BLaER1 treated with 17β-estradiol and CSF1 and Interleukin-3, amounts not matched to agents 10 nM and 100 nM (cell line): Measurements from ENCODE around the gene UBE2Q2.
"Not testable (repeated sequence)": the region's sequence is repeated elsewhere in the genome, so short reads cannot be mapped to it uniquely, and the experiment has no call there.

ENCODE experiments used
- H3K27ac ChIP-seq, 11 experiments: shearing (Covaris generic); formaldehyde crosslinking; 2 replicates each; pipeline ENCODE4 v1.8.1; 2022
- H3K27me3 ChIP-seq, 11 experiments: shearing (Covaris generic); formaldehyde crosslinking; 2 replicates each; pipeline ENCODE4 v1.8.1; 2022
- H3K36me3 ChIP-seq, 11 experiments: shearing (Covaris generic); formaldehyde crosslinking; 2 replicates each; pipeline ENCODE4 v1.8.1; 2022
- H3K4me1 ChIP-seq, 10 experiments: shearing (Covaris generic); formaldehyde crosslinking; 2 replicates each; pipeline ENCODE4 v1.8.1; 2022
- H3K4me2 ChIP-seq, 11 experiments: shearing (Covaris generic); formaldehyde crosslinking; 2 replicates each; pipeline ENCODE4 v1.8.1; 2022
- H3K4me3 ChIP-seq, 10 experiments: shearing (Covaris generic); formaldehyde crosslinking; 2 replicates each; pipeline ENCODE4 v1.8.1; 2022
- H3K9ac ChIP-seq, 11 experiments: shearing (Covaris generic); formaldehyde crosslinking; 2 replicates each; pipeline ENCODE4 v1.8.1; 2022
- H3K9me3 ChIP-seq, 11 experiments: shearing (Covaris generic); formaldehyde crosslinking; replicated peaks in 1 of 11; 2 replicates each; pipeline ENCODE4 v1.8.1; 2022
- H4K20me1 ChIP-seq, 11 experiments: shearing (Covaris generic); formaldehyde crosslinking; 2 replicates each; pipeline ENCODE4 v1.8.1; 2022
- Cebpa-rat ChIP-seq, 11 experiments: shearing (Covaris generic); IDR thresholded peaks; 2 replicates each; pipeline ENCODE4 v1.8.1; 2022

Gene UBE2Q2

DNA sequence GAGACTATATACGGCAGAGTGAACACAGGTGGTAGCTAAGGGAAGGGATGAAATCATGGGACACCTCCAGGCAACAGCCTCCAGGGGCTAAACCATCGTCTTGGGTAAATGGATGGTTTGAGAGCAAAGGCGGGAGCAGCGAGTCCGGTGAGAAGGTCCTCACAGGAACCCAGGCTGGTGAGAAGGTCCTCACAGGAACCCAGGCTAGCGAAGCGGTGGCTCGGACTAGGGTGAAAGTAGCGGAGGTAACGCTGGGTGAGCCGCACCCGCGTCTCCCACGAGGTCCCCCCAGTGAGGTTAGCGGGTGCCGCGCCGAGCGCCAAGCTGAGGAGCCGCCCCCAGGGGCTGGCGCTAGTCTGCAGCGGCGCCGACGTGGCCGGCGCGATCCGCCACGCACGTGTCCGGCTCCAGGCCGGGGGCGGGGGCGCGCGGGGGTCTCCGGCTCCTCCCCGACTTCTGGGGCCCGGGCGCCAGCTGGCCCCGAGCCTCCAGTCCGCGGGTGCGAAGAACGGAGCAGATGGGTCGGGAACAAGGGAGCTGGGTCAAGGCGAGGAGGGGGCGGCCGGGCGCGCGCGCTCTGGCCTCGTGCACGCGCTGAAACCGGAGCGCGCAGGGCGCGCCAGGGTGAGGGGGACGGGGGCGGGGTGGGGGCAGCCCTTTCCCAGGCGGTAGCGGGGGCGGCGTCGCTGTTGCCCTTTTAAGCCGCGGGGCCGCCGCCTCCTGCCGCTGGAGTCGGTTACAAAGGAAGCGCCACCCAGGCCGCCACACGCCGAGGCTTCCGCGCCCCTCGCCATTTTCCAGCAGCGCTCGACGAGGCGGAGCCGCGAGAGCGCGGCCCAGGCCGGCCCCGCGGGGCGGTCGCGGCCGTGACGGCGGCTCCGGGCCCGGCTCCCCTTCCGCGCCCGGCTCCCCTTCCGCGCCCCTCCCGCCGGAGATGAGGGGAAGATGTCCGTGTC lies at the start of gene UBE2Q2:
UBE2Q2 (plus strand) TSS at position 726 of the 956 bp plus-strand sequence; CDS start at position 946, 220 bp downstream.
- Histone ChIP-seq H3K9ac (peak within 1 kb of the TSS; percentile 91 to 98 (median 98)), H3K4me3 (peak within 1 kb of the TSS; percentile 72 to 98 (median 94)), H3K27me3 (no peaks in the 10 kb centered on the region), H3K27ac (peak within 1 kb of the TSS; percentile 86 to 98 (median 97)), H3K36me3 (peaks cover 0 to 22% (median 5%) of the 10 kb centered on the region in 11 experiments; a peak in 11 of 22 replicates), H3K9me3 (no peaks in the 10 kb centered on the region), H4K20me1 (peaks cover 13 to 45% (median 39%) of the 10 kb centered on the region in 11 experiments; a peak in 21 of 22 replicates), H3K4me2 (peak within 1 kb of the TSS; percentile 87 to 99 (median 96)), H3K4me1 (peaks cover 34 to 45% (median 37%) of the 10 kb centered on the region in 10 experiments)
- TF ChIP-seq Cebpa-rat (IDR thresholded peaks at IDR 0.05): no peak

DNA sequence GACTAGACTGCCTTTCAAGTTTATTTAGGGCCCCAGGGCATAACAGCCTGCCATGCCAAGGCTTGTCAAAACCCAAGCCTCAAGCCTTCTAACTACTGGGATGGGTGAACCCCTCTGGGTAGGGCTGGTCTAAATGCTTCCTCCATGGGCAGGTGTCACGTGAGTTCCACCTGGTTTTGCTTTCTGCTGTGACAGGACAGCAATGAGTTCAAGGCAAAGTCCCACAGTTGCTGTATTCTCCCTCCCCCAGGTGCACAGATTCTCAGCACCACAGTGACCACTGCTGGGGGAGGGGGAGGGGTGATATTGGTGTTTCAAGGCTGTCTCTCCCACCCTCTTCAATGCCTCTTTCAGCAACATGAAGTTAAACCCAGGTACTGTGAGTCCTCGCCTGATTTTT lies 46.9 kb upstream of the UBE2Q2 start:
- Histone ChIP-seq H3K9ac (no peak overlapping the region), H3K36me3 (no peaks in the 10 kb centered on the region), H3K4me3 (no peak overlapping the region), H3K4me1 (peaks cover 0 to 2% (median 0%) of the 10 kb centered on the region in 10 experiments; a peak in 2 of 20 replicates), H3K4me2 (no peak overlapping the region), H3K27ac (no peak overlapping the region), H4K20me1 (no peaks in the 10 kb centered on the region), H3K27me3 (no peaks in the 10 kb centered on the region), H3K9me3 (no peaks in the 10 kb centered on the region)
- no peak for TF ChIP-seq Cebpa-rat (IDR thresholded peaks at IDR 0.05)

- H3K4me2 ChIP-seq, H4K20me1 ChIP-seq, H3K9me3 ChIP-seq, H3K27me3 ChIP-seq, H3K27ac ChIP-seq, H3K4me1 ChIP-seq, H3K4me3 ChIP-seq, H3K36me3 ChIP-seq, H3K9ac ChIP-seq: not testable (repeated sequence)
These were observed 46.1 kb upstream of the UBE2Q2 start for GRCh38 chr15:75797146-75797545.

GRCh38 chr15:75799190-75799589 lies 44.1 kb upstream of the UBE2Q2 start:
- Histone ChIP-seq H3K4me2 (no peak overlapping the region), H3K9ac (no peak overlapping the region), H3K9me3 (no peaks in the 10 kb centered on the region), H3K4me3 (no peak overlapping the region), H3K27me3 (no peaks in the 10 kb centered on the region), H3K27ac (no peak overlapping the region), H3K4me1 (peaks cover 0 to 8% (median 4%) of the 10 kb centered on the region in 10 experiments; a peak in 9 of 20 replicates), H4K20me1 (no peaks in the 10 kb centered on the region), H3K36me3 (no peaks in the 10 kb centered on the region)
- TF ChIP-seq Cebpa-rat (IDR thresholded peaks at IDR 0.05): no peak

DNA sequence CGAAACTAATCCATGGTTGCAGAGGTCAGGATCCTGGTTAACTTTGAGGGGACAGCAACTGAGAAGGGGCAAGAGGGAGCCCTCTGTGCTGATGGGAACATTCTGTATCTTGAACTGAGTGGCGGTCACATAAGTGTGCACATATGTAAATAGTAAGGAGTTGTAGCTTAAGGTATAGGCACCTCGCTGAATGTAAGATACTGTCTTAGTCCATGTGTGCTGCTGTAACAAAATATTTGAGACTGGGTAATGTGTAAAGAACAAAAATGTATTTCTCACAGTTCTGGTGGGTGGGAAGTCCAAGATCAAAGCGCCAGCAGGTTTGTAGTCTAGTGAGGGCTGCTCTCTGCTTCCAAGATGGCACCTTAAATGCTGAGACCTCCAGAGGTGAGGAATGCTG lies 42.8 kb upstream of the UBE2Q2 start:
- H3K4me2 ChIP-seq, H3K4me1 ChIP-seq, H3K27me3 ChIP-seq, H3K4me3 ChIP-seq, H4K20me1 ChIP-seq, H3K9me3 ChIP-seq, H3K36me3 ChIP-seq, H3K27ac ChIP-seq, H3K9ac ChIP-seq: not testable (repeated sequence)

- TF ChIP-seq Cebpa-rat (IDR thresholded peaks at IDR 0.05): no peak
- 0 out of 22 replicates have a peak overlapping the region, but pooled peaks of 1 of the 11 experiments have one; percentile 45 for H3K9ac ChIP-seq
- peak overlapping the region in 3 of 10 experiments; percentile 27 to 42 (median 32); a peak in 3 of 20 replicates for H3K4me3 ChIP-seq
- no peaks in the 10 kb centered on the region for H4K20me1 ChIP-seq
- H3K36me3 ChIP-seq: no peaks in the 10 kb centered on the region
- no peak overlapping the region for H3K27ac ChIP-seq
- H3K4me2 ChIP-seq: peak overlapping the region; percentile 58 to 91 (median 74)
- no peaks in the 10 kb centered on the region for H3K9me3 ChIP-seq
- peaks cover 0 to 8% (median 4%) of the 10 kb centered on the region in 10 experiments; a peak in 9 of 20 replicates for H3K4me1 ChIP-seq
- H3K27me3 ChIP-seq: no peaks in the 10 kb centered on the region
These were observed 41.2 kb upstream of the UBE2Q2 start for GRCh38 chr15:75801859-75802593.

- H3K4me2 ChIP-seq, H3K9me3 ChIP-seq, H3K27ac ChIP-seq, H3K36me3 ChIP-seq, H3K27me3 ChIP-seq, H3K9ac ChIP-seq, H3K4me1 ChIP-seq, H4K20me1 ChIP-seq, H3K4me3 ChIP-seq: not testable (repeated sequence)
These were observed 35.8 kb upstream of the UBE2Q2 start for GRCh38 chr15:75807486-75807885.

DNA sequence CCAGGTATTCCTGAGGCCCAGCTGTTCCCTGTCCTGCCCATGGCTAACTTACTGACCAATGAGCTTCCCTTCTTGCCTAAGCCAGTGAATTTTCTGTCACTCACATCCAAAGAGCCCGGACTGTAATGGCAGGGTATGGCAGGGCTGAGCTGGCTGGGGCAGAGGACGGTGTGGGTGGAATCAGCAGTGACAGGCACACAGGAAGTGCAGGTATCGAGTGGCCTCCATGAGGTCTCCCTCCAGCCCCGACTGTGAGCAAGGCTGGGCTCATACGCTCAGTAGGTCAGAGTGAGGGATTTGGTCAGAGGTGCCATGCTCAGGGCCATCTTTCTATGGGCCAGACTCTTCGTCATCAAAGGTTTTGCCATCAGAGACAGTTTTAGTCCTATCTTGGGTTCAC lies 35.2 kb upstream of the UBE2Q2 start:
- not testable (repeated sequence) for H3K27me3 ChIP-seq, H3K27ac ChIP-seq, H4K20me1 ChIP-seq, H3K9me3 ChIP-seq, H3K36me3 ChIP-seq, H3K9ac ChIP-seq, H3K4me1 ChIP-seq, H3K4me3 ChIP-seq, H3K4me2 ChIP-seq

DNA sequence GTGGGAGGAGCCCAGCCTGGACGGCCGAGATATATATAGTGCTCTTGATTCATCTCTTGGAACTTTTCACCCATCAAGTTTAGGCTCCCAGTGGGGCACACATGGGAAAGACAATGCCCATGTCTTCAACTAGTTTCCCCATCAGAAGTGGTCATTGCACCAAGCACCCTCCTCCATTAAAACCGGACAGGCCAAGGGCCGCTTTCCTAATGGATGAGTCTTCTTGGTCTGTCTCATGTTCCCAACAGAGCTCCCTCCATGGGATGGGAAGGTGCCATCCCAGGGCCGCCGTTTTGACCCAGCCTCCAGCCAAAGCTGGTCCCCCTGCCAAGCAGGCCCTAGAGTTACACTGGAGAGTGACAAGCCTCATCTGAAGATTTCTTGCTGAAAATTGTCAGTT lies 34.7 kb upstream of the UBE2Q2 start:
- peaks cover 0 to 5% (median 0%) of the 10 kb centered on the region in 10 experiments; a peak in 2 of 20 replicates for H3K4me1 ChIP-seq
- H3K4me3 ChIP-seq: no peak overlapping the region
- no peak for TF ChIP-seq Cebpa-rat (IDR thresholded peaks at IDR 0.05)
- no peak overlapping the region for H3K27ac ChIP-seq
- no peak overlapping the region for H3K9ac ChIP-seq
- H3K9me3 ChIP-seq: no peaks in the 10 kb centered on the region
- no peaks in the 10 kb centered on the region for H4K20me1 ChIP-seq
- H3K36me3 ChIP-seq: no peaks in the 10 kb centered on the region
- H3K4me2 ChIP-seq: no peak overlapping the region
- no peaks in the 10 kb centered on the region for H3K27me3 ChIP-seq
